K562 (cell line): ENCODE results near the gene ATRAID. TPM values are rescaled to one million over a fixed set of nuclear protein-coding genes. Genes with fewer than 3 reads are reported as not detected.

Experiments used
- BDP1 ChIP-seq: IDR thresholded peaks from 3 replicates; pipeline ENCODE4 v1.6.1; 2011; ENCODE audit not compliant: insufficient read length, insufficient read depth
- FOS ChIP-seq: IDR thresholded peaks from 3 replicates; pipeline ENCODE4 v1.6.1; 2011; ENCODE audit not compliant: insufficient read length; ENCODE audit errors: extremely low read depth
- GMEB1 ChIP-seq: fragments of 250-450 bp; sonication (Bioruptor Pico); IDR thresholded peaks from 2 replicates; pipeline ENCODE4 v1.4.0; 2020; ENCODE audit warnings: mild to moderate bottlenecking
- NR1H2 ChIP-seq: sonication (generic); formaldehyde crosslinking; IDR thresholded peaks from 2 replicates; pipeline ENCODE4 v1.4.0; 2020; ENCODE audit warnings: mild to moderate bottlenecking, missing genetic modification reagents
- RBM25 ChIP-seq: fragments of 200-400 bp; formaldehyde crosslinking; IDR thresholded peaks from 2 replicates; pipeline ENCODE4 v1.6.1; 2018; ENCODE audit warnings: low read length, low read depth, moderate library complexity; ENCODE audit not compliant: severe bottlenecking
- RREB1 ChIP-seq: fragments of 250-450 bp; sonication (Bioruptor Pico); IDR thresholded peaks from 2 replicates; pipeline ENCODE4 v1.4.0; 2020
- TCFL5 ChIP-seq: fragments of 250-450 bp; sonication (Bioruptor Pico); conservative IDR thresholded peaks from 2 replicates; pipeline ENCODE4 v1.6.1; 2021; ENCODE audit warnings: mild to moderate bottlenecking, moderate library complexity, matching md5 sums
- ZNF586 ChIP-seq: fragments of 450-650 bp; formaldehyde crosslinking; conservative IDR thresholded peaks from 2 replicates; pipeline ENCODE4 v1.4.0; 2020; ENCODE audit warnings: mild to moderate bottlenecking, moderate library complexity
- polyA plus RNA-seq, 8 experiments: library from polyadenylated mRNA; depleted of rRNA in 4 of 8; stranded (reverse) in 5 of 8; unstranded in 3 of 8; fragments of >200 nt; fragmentation: Nextera tagmentation in 2 of 8; fragmentation: Illumina TruSeq in 1 of 8; extraction: Ambion mirVana in 2 of 8; extraction: Trizol in 1 of 8; gene quantifications; 2 replicates each; pipeline versions ENCODE4 v1.2.1 to v1.2.3, GENCODE V29; 2011 to 2014; ENCODE audit warnings: inconsistent platforms in 1 of 8, missing spikeins in 1 of 8
- total RNA-seq, 7 experiments: library from RNA; depleted of rRNA in 6 of 7; stranded (reverse); fragments of >200 nt in 6 of 7; fragmentation: Illumina TruSeq in 2 of 7; extraction: Trizol in 2 of 7; gene quantifications; 2 replicates each; pipeline versions ENCODE4 v1.2.1 to v1.2.3, GENCODE V29; 2011 to 2021; ENCODE audit warnings: low replicate concordance in 1 of 7
- TF ChIP-seq, protein P1 (sequence below): fragments of 250-450 bp; sonication (Bioruptor Pico); IDR thresholded peaks from 2 replicates; pipeline ENCODE4 v1.8.0; 2022; ENCODE audit warnings: inconsistent platforms, mild to moderate bottlenecking, moderate library complexity, borderline replicate concordance

The ATRAID gene
- total and polyA plus RNA-seq, 9 of the 15 experiments (the other 6 are each of a cell fraction or from before 2014, with no cell fraction given): 70.2 to 187 (median 108) TPM

DNA sequence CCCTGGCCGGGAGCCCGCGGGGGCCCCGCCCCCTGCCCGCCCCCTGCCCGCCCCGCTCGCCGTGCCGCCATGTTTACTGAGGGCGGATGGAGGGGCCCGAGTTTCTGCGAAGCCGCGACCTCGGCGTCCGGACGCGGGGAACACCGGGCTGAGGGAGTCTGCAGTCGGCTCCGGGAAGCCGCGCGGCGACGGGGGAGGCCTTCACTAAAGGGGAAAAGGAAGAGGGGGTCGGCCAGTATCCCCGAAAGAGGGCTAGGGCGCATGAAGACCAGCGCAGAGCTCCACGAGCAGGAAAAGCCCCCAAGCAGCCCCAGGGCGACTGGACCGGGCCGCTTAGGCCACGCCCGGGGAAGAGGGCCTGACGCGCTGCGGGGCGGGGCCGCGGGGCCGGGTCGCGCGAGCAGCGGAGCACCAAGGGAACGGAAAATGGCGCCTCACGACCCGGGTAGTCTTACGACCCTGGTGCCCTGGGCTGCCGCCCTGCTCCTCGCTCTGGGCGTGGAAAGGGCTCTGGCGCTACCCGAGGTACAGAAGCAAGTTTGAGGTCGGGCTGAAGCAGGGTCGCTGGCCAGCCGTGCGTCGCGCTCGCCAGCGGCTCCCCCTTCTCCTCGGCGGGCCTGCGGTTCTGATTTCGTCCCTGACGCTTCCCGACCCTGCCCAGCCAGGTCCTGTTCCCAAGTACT is at the start of gene ATRAID, which contains the start of gene SLC5A6 (continued):
- TF ChIP-seq, protein P1, sequence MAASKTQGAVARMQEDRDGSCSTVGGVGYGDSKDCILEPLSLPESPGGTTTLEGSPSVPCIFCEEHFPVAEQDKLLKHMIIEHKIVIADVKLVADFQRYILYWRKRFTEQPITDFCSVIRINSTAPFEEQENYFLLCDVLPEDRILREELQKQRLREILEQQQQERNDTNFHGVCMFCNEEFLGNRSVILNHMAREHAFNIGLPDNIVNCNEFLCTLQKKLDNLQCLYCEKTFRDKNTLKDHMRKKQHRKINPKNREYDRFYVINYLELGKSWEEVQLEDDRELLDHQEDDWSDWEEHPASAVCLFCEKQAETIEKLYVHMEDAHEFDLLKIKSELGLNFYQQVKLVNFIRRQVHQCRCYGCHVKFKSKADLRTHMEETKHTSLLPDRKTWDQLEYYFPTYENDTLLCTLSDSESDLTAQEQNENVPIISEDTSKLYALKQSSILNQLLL (CRISPR knock-in tag): no peak
- TF ChIP-seq GMEB1 (CRISPR knock-in tag) (no peak), ZNF586 (no peak), TCFL5 (no peak), RREB1 (CRISPR knock-in tag) (no peak), NR1H2 (peak; percentile 92; the same call in 1 of the 2 replicates), BDP1 (no peak), RBM25 (no peak), FOS (no peak)
